Raji (cell line): ENCODE data around the gene SLC52A1.

ENCODE experiments used
- POLR2A ChIP-seq: IDR thresholded peaks from 2 replicates; pipeline ENCODE4 v1.6.1; 2011; ENCODE audit warnings: low read depth, low read length, control low read depth; ENCODE audit not compliant: insufficient read depth

Gene SLC52A1

GRCh38 chr17:5002121-5002788 is 33.0 kb downstream of the SLC52A1 start:
- TF ChIP-seq POLR2A: no peak

GRCh38 chr17:5000237-5000639 is 35.0 kb downstream of the SLC52A1 start:
- TF ChIP-seq POLR2A: no peak

- TF ChIP-seq POLR2A: no peak; the same call in 1 of the 2 replicates
Observed at GRCh38 chr17:4999430-5000093, 35.7 kb downstream of the SLC52A1 start.

DNA sequence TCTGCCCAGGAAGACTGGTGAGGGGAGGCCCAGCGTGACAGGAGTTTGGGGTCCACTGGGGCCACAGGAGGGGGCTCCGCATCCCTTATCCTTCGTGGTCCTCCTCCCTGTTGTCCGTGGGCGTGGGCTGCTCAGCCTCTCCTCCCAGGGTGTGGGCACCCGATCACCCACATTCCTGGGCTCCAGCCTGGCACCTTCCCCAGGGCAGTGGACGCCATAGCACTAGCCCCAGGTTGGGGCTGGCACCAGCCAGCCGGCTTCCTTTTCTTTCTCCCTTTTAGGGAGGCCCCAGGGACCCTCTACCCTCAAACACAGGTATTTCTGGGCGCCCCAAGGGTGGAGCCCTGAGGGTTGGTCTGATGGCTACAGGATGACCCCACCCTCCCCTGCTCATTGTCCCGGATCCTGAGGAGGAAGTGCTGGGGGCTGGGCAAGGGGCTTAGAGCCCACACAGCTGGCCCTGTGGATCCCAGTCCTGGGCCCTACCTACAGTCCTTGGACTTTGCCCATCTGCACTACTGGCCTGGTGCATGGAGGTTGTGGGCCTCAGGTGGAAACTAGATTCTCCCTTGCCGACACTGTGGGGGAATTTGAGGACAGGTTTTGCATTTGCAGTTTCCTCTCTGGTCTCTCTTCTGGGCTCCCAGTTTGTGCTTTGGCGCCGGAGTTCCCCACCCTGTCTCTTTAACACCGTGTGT is 36.3 kb downstream of the SLC52A1 start:
- TF ChIP-seq POLR2A: no peak; the same call in none of the 2 replicates

- peak; percentile 2; the same call in 1 of the 2 replicates for TF ChIP-seq POLR2A
Observed at GRCh38 chr17:4998027-4998731, 37.0 kb downstream of the SLC52A1 start.

- TF ChIP-seq POLR2A: peak; percentile 65
Observed at GRCh38 chr17:4997302-4998026, 37.8 kb downstream of the SLC52A1 start, which contains the start of the genes INCA1 and KIF1C. INCA1 (minus strand) TSS chr17:4997522; CDS start chr17:4994437, 3,085 bp downstream. KIF1C (plus strand) TSS chr17:4997950; CDS start chr17:5000247, 2,297 bp downstream.

- TF ChIP-seq POLR2A: no peak
Observed at GRCh38 chr17:4994081-4994595, 41.1 kb downstream of the SLC52A1 start.

DNA sequence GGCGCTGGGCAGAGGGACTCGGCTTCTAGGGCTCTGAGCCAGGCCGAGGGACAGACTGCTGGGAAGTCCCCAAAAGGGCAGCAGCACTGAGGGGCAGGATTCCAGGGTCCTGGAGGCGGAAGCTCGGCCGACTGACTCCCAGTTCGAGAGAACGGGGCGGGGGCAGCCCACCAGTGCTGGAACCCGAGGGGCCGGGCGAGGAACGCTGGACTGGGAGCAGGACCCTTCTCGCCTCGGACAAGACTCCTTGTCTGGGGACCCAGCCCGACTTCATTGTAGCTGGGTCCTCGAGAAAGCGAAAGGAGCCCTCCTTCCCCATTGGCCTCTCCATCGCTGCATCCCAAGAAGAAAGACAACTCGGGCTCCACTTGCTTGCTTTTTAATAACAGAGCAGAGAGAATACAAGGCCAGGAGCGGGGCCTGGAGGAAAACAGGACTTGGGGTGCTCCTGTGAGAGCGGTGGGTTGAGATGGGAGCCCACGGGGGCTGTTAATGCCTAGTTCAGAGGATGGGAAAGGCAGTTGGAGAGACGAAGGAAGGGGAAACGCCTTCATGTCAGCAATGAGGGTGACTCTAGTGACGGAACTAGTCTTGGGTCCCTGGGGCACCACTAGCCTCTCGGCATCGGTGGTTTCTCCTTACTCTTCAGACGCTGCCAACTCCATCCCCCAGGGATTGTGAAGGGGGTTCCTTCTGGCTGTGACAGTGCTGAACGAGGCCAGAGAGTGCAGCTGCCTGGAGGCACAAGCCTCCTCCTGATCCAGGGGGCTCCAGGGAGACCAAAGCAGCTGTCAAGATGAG is 47.3 kb downstream of the SLC52A1 start:
- TF ChIP-seq POLR2A: no peak

DNA sequence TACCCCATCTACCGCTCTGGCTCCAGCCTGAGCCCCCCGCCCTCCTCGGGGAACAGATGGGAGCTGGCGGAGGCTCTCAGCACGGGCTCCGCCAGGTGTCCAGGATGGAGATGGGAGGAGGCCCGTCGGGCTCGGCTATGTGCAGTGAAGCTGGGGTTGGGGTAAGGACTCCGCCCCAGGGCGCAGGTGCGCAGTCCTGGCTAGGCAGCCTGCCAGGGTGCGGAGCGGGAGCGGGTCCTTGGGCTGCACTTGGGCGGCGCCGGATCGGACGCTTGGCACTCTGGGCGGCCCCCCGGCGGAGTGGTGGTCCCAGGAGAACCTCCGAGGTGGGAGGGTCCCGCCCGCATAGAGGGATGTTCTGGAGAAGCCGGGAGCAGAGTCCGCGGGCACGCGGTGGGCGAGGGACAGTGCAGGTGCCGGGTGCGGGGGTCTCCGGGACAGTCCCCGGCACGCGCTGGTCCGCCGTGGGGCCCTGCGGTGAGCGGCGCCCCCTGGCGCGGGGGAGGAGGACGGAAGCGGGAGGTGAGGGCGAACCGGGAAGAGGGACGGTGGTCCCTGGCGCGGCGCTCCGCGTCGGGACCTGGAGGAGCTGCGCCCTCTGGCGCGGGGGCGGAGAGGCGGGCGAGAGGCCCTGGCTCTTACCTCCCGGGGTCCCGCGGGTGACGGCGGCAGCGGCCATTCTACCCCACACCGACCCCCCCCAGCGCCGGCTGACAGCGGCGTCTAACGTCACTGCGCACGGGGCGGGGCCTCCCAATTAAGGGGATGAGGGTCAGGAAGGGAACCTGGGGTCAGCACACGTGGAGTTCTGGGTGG is 48.1 kb downstream of the SLC52A1 start, which contains the start of gene CAMTA2:
Gene CAMTA2, minus strand, starts transcription at position 725 of the 816 bp plus-strand sequence. CDS start 1,453 bp downstream, outside the sequence.
- peak; percentile 84 for TF ChIP-seq POLR2A

GRCh38 chr17:4986403-4986802 is 48.8 kb downstream of the SLC52A1 start:
- no peak for TF ChIP-seq POLR2A
